ENCODE measurements around the gene ELN.

GRCh38 chr7:74038194-74038961, 10.4 kb downstream of the ELN start:
- no peak for TF ChIP-seq POLR2AphosphoS5 (IDR thresholded peaks at IDR 0.05; ENCODE audit: low read depth, low read length)
- TF ChIP-seq TAF1 (IDR thresholded peaks at IDR 0.05; ENCODE audit: low read depth, low read length): no peak
